HCT116 (cell line): ENCODE measurements around the gene BMAL1.

Source experiments
- CTCF ChIP-seq, 3 experiments: fragments of 200-600 bp in 1 of 3; sonication (generic) in 1 of 3; IDR thresholded peaks in 2 of 3; conservative IDR thresholded peaks in 1 of 3; 2 replicates each; pipeline ENCODE4 v1.5.1; 2012 to 2017; ENCODE audit warnings: low read depth in 2 of 3, low read length in 2 of 3, antibody characterized with exemption in 1 of 3, borderline replicate concordance in 1 of 3, control low read depth in 1 of 3, mild to moderate bottlenecking in 1 of 3, mixed read lengths in 1 of 3, mixed run types in 1 of 3, moderate library complexity in 1 of 3; ENCODE audit not compliant: insufficient read depth in 1 of 3
- EZH2 ChIP-seq: fragments of 200-600 bp; sonication (generic); IDR thresholded peaks from 2 replicates; pipeline ENCODE4 v1.6.1; 2017; ENCODE audit warnings: antibody characterized with exemption, mixed run types
- POLR2A ChIP-seq: IDR thresholded peaks from 2 replicates; pipeline ENCODE4 v1.7.0; 2011; ENCODE audit warnings: borderline replicate concordance; ENCODE audit not compliant: insufficient read depth, insufficient read length; ENCODE audit errors: extremely low read depth
- YY1 ChIP-seq: IDR thresholded peaks from 2 replicates; pipeline ENCODE4 v1.6.1; 2011; ENCODE audit warnings: low read length, low read depth, moderate library complexity, mild to moderate bottlenecking; ENCODE audit not compliant: insufficient replicate concordance; ENCODE audit errors: extremely low read depth

GRCh38 chr11:13311570-13311969 is 34.0 kb downstream of the BMAL1 start:
- TF ChIP-seq CTCF (IDR thresholded peaks at IDR 0.05 in 2 of 3, conservative IDR thresholded peaks at IDR 0.05 in 1 of 3; ENCODE audit: borderline replicate concordance in 1 of 3, insufficient read depth in 1 of 3, low read depth in 2 of 3, low read length in 2 of 3) (no peak), POLR2A (no peak), EZH2 (no peak), YY1 (no peak)
